KMS-11 (cell line): Measurements from ENCODE around the gene ZNF554.
"Not testable (repeated sequence)": the region's sequence is repeated elsewhere in the genome, so short reads cannot be mapped to it uniquely, and the experiment has no call there.

Experiments
- H2AFZ ChIP-seq: fragments of 200-600 bp; sonication (generic); 2 replicates; pipeline ENCODE4 v1.6.1; 2016; ENCODE audit warnings: antibody characterized with exemption, mixed run types, low read depth
- H3K27ac ChIP-seq: fragments of 200-600 bp; sonication (generic); 2 replicates; pipeline ENCODE4 v1.6.1; 2016; ENCODE audit warnings: mild to moderate bottlenecking, mixed run types
- H3K27me3 ChIP-seq: fragments of 200-600 bp; sonication (generic); 2 replicates; pipeline ENCODE4 v1.6.1; 2017; ENCODE audit warnings: mild to moderate bottlenecking, low read depth, mixed run types, moderate library complexity; ENCODE audit not compliant: insufficient read depth
- H3K36me3 ChIP-seq: fragments of 200-600 bp; sonication (generic); 2 replicates; pipeline ENCODE4 v1.6.1; 2017; ENCODE audit warnings: mild to moderate bottlenecking, mixed run types; ENCODE audit not compliant: insufficient read depth
- H3K4me1 ChIP-seq: fragments of 200-600 bp; sonication (generic); 2 replicates; pipeline ENCODE4 v1.6.1; 2016; ENCODE audit warnings: mild to moderate bottlenecking, low read depth, mixed run types; ENCODE audit not compliant: poor library complexity, severe bottlenecking
- H3K4me2 ChIP-seq: fragments of 200-600 bp; sonication (generic); 2 replicates; pipeline ENCODE4 v1.7.0; 2016; ENCODE audit warnings: mild to moderate bottlenecking, mixed run types
- H3K4me3 ChIP-seq: fragments of 200-600 bp; sonication (generic); IDR thresholded peaks from 2 replicates; pipeline ENCODE4 v1.6.1; 2017; ENCODE audit warnings: low read depth, low read length, mixed read lengths; ENCODE audit not compliant: insufficient read depth
- H3K79me2 ChIP-seq: fragments of 200-600 bp; sonication (generic); 2 replicates; pipeline ENCODE4 v1.6.1; 2016; ENCODE audit warnings: low read depth, mixed run types; ENCODE audit not compliant: insufficient read depth
- H3K9ac ChIP-seq: fragments of 200-600 bp; sonication (generic); 2 replicates; pipeline ENCODE4 v1.6.1; 2016; ENCODE audit warnings: mild to moderate bottlenecking, mixed run types
- H4K20me1 ChIP-seq: fragments of 200-600 bp; sonication (generic); 2 replicates; pipeline ENCODE4 v1.6.1; 2016; ENCODE audit warnings: mild to moderate bottlenecking, mixed run types; ENCODE audit not compliant: insufficient read depth
- TF ChIP-seq, protein P1 (sequence below): fragments of 200-600 bp; sonication (generic); conservative IDR thresholded peaks from 2 replicates; pipeline ENCODE4 v1.6.1; 2017; ENCODE audit warnings: low read depth, mild to moderate bottlenecking, antibody characterized with exemption, low read length, moderate library complexity, mixed read lengths

The ZNF554 gene

DNA sequence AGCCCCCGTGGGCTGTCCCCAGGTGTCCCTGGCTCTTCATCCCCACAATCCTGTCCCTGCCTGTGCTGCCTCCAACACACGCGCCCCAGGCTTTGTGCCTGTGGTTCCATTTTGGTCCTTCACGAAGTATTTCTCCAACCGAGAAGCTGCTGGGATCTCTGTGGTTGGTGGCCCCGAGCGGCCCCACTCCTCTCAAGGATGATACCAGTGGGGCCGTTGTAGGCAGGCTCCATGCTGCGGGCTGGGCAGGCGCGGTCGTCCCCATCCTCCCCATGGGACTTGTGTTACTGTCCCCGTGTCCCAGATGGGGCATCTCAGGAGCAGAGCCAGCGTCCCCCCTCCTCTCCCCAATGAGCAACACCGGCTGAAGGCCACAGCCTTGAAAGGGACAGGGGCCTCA, 3.7 kb upstream of the ZNF554 start:
- Histone ChIP-seq H3K27me3 (no peaks in the 10 kb centered on the region), H3K4me3 (no peak overlapping the region), H3K4me1 (peaks cover 3% of the 10 kb centered on the region), H3K4me2 (no peak overlapping the region), H3K9ac (no peak overlapping the region), H4K20me1 (no peaks in the 10 kb centered on the region), H3K36me3 (no peaks in the 10 kb centered on the region), H3K27ac (no peak overlapping the region), H3K79me2 (no peaks in the 10 kb centered on the region), H2AFZ (no peak overlapping the region)
- TF ChIP-seq, protein P1, sequence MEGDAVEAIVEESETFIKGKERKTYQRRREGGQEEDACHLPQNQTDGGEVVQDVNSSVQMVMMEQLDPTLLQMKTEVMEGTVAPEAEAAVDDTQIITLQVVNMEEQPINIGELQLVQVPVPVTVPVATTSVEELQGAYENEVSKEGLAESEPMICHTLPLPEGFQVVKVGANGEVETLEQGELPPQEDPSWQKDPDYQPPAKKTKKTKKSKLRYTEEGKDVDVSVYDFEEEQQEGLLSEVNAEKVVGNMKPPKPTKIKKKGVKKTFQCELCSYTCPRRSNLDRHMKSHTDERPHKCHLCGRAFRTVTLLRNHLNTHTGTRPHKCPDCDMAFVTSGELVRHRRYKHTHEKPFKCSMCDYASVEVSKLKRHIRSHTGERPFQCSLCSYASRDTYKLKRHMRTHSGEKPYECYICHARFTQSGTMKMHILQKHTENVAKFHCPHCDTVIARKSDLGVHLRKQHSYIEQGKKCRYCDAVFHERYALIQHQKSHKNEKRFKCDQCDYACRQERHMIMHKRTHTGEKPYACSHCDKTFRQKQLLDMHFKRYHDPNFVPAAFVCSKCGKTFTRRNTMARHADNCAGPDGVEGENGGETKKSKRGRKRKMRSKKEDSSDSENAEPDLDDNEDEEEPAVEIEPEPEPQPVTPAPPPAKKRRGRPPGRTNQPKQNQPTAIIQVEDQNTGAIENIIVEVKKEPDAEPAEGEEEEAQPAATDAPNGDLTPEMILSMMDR: no peak

DNA sequence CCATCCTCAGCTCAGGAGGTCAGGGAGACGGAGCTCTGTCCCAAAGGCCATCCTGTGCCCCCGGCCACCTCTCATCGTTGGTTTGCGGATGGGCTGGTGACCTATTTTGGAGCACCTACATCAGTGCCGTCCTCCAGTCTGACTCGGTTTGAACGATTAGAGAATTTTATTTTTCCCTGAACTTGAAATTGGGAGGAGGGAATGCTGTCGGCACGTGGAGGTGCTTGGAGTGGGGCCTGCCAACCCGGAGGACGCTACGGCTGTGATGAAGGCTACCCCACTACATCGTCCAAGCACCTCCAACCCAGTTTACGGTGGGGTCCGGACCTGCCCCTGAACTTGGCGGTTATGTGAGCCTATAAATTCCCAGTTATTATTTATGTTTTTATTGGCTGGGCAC, 3.0 kb upstream of the ZNF554 start:
- H3K27ac ChIP-seq: no peak overlapping the region
- no peaks in the 10 kb centered on the region for H3K79me2 ChIP-seq
- H3K4me3 ChIP-seq: no peak overlapping the region
- no peak overlapping the region for H2AFZ ChIP-seq
- H3K4me2 ChIP-seq: no peak overlapping the region
- H4K20me1 ChIP-seq: no peaks in the 10 kb centered on the region
- no peaks in the 10 kb centered on the region for H3K36me3 ChIP-seq
- peaks cover 3% of the 10 kb centered on the region for H3K4me1 ChIP-seq
- TF ChIP-seq, protein P1: no peak
- no peak overlapping the region for H3K9ac ChIP-seq
- no peaks in the 10 kb centered on the region for H3K27me3 ChIP-seq

DNA sequence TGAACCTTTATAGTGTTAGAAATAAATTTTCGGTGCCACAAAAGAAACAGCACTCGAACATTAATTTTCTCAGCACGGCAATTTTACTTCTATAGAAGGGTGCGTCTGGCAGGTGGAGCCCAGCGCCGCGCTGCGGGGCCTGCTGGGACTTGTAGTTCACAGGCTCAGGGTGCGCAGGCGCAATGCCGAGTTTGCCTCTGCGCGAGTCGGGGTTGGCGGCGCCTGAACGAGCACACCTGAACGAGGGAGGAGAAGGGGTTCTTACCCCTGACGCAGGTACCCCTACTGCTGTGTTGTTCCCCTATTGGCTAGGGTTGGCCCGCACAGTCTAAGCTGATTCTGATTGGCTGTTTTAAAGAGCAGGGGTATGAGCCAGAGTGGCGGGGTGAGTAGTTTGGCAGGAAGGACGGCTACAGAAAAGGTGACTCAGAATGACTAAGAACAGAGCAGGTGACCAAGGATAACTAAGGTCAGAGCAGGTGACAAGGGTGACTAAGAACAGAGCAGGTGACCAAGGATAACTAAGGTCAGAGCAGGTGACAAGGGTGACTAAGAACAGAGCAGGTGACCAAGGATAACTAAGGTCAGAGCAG, 2.3 kb upstream of the ZNF554 start:
- not testable (repeated sequence) for H3K27ac ChIP-seq, H3K79me2 ChIP-seq, H3K36me3 ChIP-seq, H4K20me1 ChIP-seq, H3K4me1 ChIP-seq, H3K4me2 ChIP-seq, H3K4me3 ChIP-seq, H2AFZ ChIP-seq, H3K27me3 ChIP-seq, H3K9ac ChIP-seq

DNA sequence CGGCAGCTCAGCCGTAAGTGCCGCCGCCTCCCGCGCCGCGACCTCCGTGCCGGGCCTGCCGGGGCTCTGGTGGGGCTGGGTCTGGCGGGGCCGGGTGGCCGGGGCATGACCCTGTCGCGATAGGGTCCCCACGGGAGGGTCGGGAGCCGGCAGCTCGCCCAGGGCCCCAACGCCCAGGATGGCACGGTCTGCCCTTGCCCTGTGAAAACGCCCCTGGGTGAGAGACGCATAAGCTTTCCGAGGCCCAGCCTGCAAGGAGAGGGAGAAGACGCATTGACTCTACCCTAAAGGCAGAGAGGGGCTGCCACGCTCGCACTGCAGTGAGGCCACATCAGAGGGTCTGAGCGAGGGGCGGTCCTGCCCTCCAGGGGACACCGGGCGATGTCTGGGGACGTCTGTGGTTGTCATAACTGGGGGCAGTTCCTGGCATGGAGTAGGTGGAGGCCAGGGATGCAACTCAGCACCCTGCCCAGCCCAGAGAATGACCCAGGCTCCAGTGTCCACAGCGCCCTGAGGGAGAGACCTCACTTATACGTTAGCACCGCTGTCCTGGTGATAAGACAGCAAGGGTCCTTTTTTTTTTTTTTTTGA, 539 bp downstream of the ZNF554 start:
- Histone ChIP-seq H3K4me3 (no peak overlapping the region), H2AFZ (peak overlapping the region; percentile 67), H3K4me1 (peaks cover 3% of the 10 kb centered on the region), H3K27ac (no peak overlapping the region), H3K36me3 (no peaks in the 10 kb centered on the region), H3K4me2 (peak overlapping the region; percentile 71), H3K27me3 (no peaks in the 10 kb centered on the region), H3K9ac (peak overlapping the region; percentile 15; the same call in 1 of the 2 replicates), H4K20me1 (no peaks in the 10 kb centered on the region), H3K79me2 (no peaks in the 10 kb centered on the region)
- TF ChIP-seq, protein P1: no peak

DNA sequence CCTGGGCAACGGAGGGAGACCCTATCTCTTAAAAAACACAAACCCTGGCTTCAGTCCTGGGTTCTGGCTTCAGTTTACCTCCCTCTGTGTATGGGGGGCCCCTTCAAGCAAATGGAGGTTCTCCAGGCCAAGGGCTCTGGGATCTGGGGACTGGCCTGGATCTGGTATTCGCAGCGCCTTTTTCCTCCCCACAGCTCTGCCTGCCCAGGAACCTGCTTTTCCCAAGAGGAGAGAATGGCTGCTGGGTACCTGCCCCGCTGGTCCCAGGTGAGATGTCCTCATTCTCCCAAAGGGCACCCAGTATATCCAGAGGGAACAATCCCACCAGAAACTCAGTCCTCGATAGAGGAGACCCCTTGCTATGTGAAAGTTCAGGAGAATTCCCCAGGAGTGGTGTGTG, 3.2 kb downstream of the ZNF554 start:
- H4K20me1 ChIP-seq: no peaks in the 10 kb centered on the region
- peaks cover 3% of the 10 kb centered on the region for H3K4me1 ChIP-seq
- H3K4me2 ChIP-seq: no peak overlapping the region
- H3K79me2 ChIP-seq: no peaks in the 10 kb centered on the region
- H2AFZ ChIP-seq: no peak overlapping the region
- H3K36me3 ChIP-seq: no peaks in the 10 kb centered on the region
- H3K27ac ChIP-seq: no peak overlapping the region
- H3K4me3 ChIP-seq: no peak overlapping the region
- no peak overlapping the region for H3K9ac ChIP-seq
- TF ChIP-seq, protein P1: no peak
- no peaks in the 10 kb centered on the region for H3K27me3 ChIP-seq
